Mucosa of descending colon (tissue), 3 donors: ENCODE data around the gene PLEKHA6. TPM values are rescaled to one million over a fixed set of nuclear protein-coding genes. Genes with fewer than 3 reads are reported as not detected.
A peak's percentile ranks its signal among the peaks of the same experiment; 100 is the strongest.

ENCODE experiments used
- ATAC-seq: fragments of 200-7000 bp; cut with Tn5 transposase; one replicate; pipeline ENCODE4 v1.9.1; 2020; ENCODE audit warnings: mild to moderate bottlenecking, moderate library complexity
- DNase-seq, 3 donors: peaks; one replicate each; pipeline ENCODE4 v3.0.0-alpha.2; 2020
- H3K36me3 ChIP-seq: fragments of 200-600 bp; one replicate; pipeline ENCODE4 v1.8.0; 2021; ENCODE audit warnings: low read depth, mild to moderate bottlenecking
- H3K4me1 ChIP-seq: fragments of 200-600 bp; one replicate; pipeline ENCODE4 v1.8.0; 2021; ENCODE audit warnings: low read depth, mild to moderate bottlenecking
- H3K4me3 ChIP-seq: fragments of 200-600 bp; one replicate; pipeline ENCODE4 v1.8.0; 2021; ENCODE audit warnings: mild to moderate bottlenecking
- H3K9me3 ChIP-seq: fragments of 200-600 bp; one replicate; pipeline ENCODE4 v1.8.0; 2021; ENCODE audit warnings: mild to moderate bottlenecking
- CTCF ChIP-seq: fragments of 200-600 bp; IDR thresholded peaks from one replicate; pipeline ENCODE4 v1.8.0; 2022; ENCODE audit warnings: antibody characterized with exemption, mild to moderate bottlenecking
- intact Hi-C, 2 donors: fragments of 100-400 bp; cut with DNase I in 1 of 2; cut with micrococcal nuclease in 1 of 2; formaldehyde crosslinking; loops; one replicate each; pipeline versions ENCODE4 v1.11.0 to v1.11.1; 2022; cut with DNase I, micrococcal nuclease
- total RNA-seq, 3 donors: library from RNA; stranded (reverse); fragmentation: NEBNext Ultra II Directional in 2 of 3; extraction: Animal tissue kit (Norgen Biotek cat#: 25700) in 2 of 3; gene quantifications; one replicate each; pipeline versions ENCODE4 v1.2.1 to v1.2.4, GENCODE V29; 2021 to 2023
- donor health status: DM: no; HTN: no; CAD: no; lungs with moderate emphysema.
- donor health status: DM: no; HTN: no; CAD: no.
- donor health status: DM: no; HTN: yes; CAD: no.

Gene PLEKHA6
- total RNA-seq, 3 donors from 2014 or later = 82.4 to 154 (median 115) TPM

GRCh38 chr1:204400882-204401510 lies 41.3 kb upstream of the PLEKHA6 start:
- intact Hi-C loops = no loop called here
- DNase-seq (peak in 1 of 3 donors; percentile 1), ATAC-seq (no peak)
- Histone ChIP-seq H3K4me1 (peaks cover 9% of the 10 kb centered on the region), H3K9me3 (no peaks in the 10 kb centered on the region), H3K4me3 (no peak overlapping the region), H3K36me3 (no peaks in the 10 kb centered on the region)
- no peak for TF ChIP-seq CTCF

- ATAC-seq (peak; percentile 100), DNase-seq (peak; percentile 84 to 94 (median 85))
- peak; percentile 76 for TF ChIP-seq CTCF
- H3K4me1 ChIP-seq = peaks cover 9% of the 10 kb centered on the region
- intact Hi-C loops = no loop called here
- no peaks in the 10 kb centered on the region for H3K36me3 ChIP-seq
- H3K9me3 ChIP-seq = no peaks in the 10 kb centered on the region
- H3K4me3 ChIP-seq = no peak overlapping the region
Measured at GRCh38 chr1:204398197-204399125, 38.7 kb upstream of the PLEKHA6 start.

- Histone ChIP-seq H3K4me3 (no peak overlapping the region), H3K36me3 (no peaks in the 10 kb centered on the region), H3K9me3 (no peaks in the 10 kb centered on the region), H3K4me1 (peaks cover 13% of the 10 kb centered on the region)
- no peak for TF ChIP-seq CTCF
- intact Hi-C loops = no loop called here
- ATAC-seq (no peak), DNase-seq (peak in 1 of 3 donors; percentile 2)
Measured at GRCh38 chr1:204396015-204396583, 36.4 kb upstream of the PLEKHA6 start.

GRCh38 chr1:204391629-204392028 lies 31.9 kb upstream of the PLEKHA6 start:
- ATAC-seq = peak; percentile 47
- H3K36me3 ChIP-seq = no peaks in the 10 kb centered on the region
- DNase-seq = peak in 1 of 3 donors; percentile 3
- no peak for TF ChIP-seq CTCF
- H3K4me3 ChIP-seq = no peak overlapping the region
- intact Hi-C loops = no loop called here
- H3K4me1 ChIP-seq = peaks cover 6% of the 10 kb centered on the region
- no peaks in the 10 kb centered on the region for H3K9me3 ChIP-seq

GRCh38 chr1:204390751-204391466 lies 31.2 kb upstream of the PLEKHA6 start:
- Histone ChIP-seq H3K4me1 (peaks cover 6% of the 10 kb centered on the region), H3K36me3 (no peaks in the 10 kb centered on the region), H3K4me3 (no peak overlapping the region), H3K9me3 (no peaks in the 10 kb centered on the region)
- TF ChIP-seq CTCF = no peak
- intact Hi-C loops = no loop called here
- peak in 1 of 3 donors; percentile 53 for DNase-seq
- ATAC-seq = peak; percentile 93
